RWPE2 (cell line): ENCODE results near the gene LMO4.

ENCODE experiments used
- ATAC-seq: fragments of 200-7000 bp; cut with Tn5 transposase; 3 replicates; pipeline ENCODE4 v1.9.1; 2021; ENCODE audit warnings: low read depth
- DNase-seq: peaks from one replicate; pipeline ENCODE4 v3.0.0-alpha.2; 2020; ENCODE audit warnings: low spot score
- H3K27ac ChIP-seq: fragments of 450-650 bp; 2 replicates; pipeline ENCODE4 v1.5.1; 2017; ENCODE audit warnings: mild to moderate bottlenecking; ENCODE audit not compliant: poor library complexity, severe bottlenecking
- H3K27me3 ChIP-seq: fragments of 250-450 bp; sonication (Bioruptor Pico); 2 replicates; pipeline ENCODE4 v1.5.1; 2021; ENCODE audit warnings: mild to moderate bottlenecking, moderate library complexity; ENCODE audit not compliant: insufficient read depth, poor library complexity, severe bottlenecking
- H3K36me3 ChIP-seq: fragments of 250-450 bp; sonication (Bioruptor Pico); 2 replicates; pipeline ENCODE4 v1.5.1; 2020; ENCODE audit warnings: low read depth, mild to moderate bottlenecking, moderate library complexity
- H3K4me1 ChIP-seq: fragments of 250-450 bp; sonication (Bioruptor Pico); 2 replicates; pipeline ENCODE4 v1.5.1; 2021; ENCODE audit warnings: mild to moderate bottlenecking, moderate library complexity; ENCODE audit not compliant: insufficient read depth, poor library complexity, severe bottlenecking
- H3K4me3 ChIP-seq: fragments of 250-450 bp; sonication (Bioruptor Pico); 2 replicates; pipeline ENCODE4 v1.5.1; 2021; ENCODE audit warnings: mild to moderate bottlenecking, moderate library complexity; ENCODE audit not compliant: severe bottlenecking
- H3K9me3 ChIP-seq: fragments of 250-450 bp; sonication (Bioruptor Pico); 2 replicates; pipeline ENCODE4 v1.5.1; 2021; ENCODE audit warnings: mild to moderate bottlenecking, moderate library complexity; ENCODE audit not compliant: severe bottlenecking
- CTCF ChIP-seq: fragments of 450-650 bp; IDR thresholded peaks from one replicate; pipeline ENCODE4 v1.5.1; 2017; ENCODE audit warnings: mild to moderate bottlenecking, moderate library complexity; ENCODE audit not compliant: poor library complexity, severe bottlenecking

The LMO4 gene

GRCh38 chr1:87346130-87346814 lies 17.6 kb downstream of the LMO4 start:
- no peak overlapping the region for H3K4me3 ChIP-seq
- DNase-seq: no peak
- no peak for ATAC-seq
- H3K36me3 ChIP-seq: peaks cover 51% of the 10 kb centered on the region
- no peaks in the 10 kb centered on the region for H3K4me1 ChIP-seq
- no peaks in the 10 kb centered on the region for H3K9me3 ChIP-seq
- no peak for TF ChIP-seq CTCF
- H3K27me3 ChIP-seq: no peaks in the 10 kb centered on the region
- no peak overlapping the region for H3K27ac ChIP-seq

DNA sequence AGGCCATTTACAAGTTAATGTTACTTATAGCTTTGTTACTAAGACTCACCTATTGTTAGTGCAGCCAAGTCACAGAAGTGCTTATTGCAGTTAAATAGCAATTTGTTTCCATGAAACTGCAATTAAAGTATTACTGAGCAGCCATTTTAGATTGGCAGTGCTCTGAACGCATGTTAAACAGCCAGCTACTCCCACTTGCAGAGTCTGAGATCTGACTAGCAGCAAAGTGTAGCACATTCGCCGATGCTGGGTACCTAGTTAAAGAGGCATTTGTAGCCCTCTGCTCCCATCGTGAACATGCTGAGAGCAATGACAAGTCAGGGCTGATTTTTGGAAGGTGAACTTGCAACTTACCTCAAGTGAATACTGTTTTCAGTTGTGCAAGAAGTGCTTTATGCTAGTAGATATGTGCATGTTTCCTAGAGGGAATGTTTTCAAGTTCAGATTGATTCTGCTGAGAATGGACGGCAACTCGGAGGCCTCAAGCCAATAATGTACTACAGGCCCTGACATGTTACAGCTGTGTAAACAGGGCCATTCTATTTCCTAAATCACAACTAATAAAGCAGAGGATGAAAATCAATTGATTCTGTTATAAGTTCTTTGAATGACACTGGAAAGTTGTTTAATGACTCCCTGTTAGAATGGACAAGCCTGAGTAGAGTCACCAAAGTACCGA lies 19.8 kb downstream of the LMO4 start:
- no peak for TF ChIP-seq CTCF
- ATAC-seq (no peak), DNase-seq (no peak)

DNA sequence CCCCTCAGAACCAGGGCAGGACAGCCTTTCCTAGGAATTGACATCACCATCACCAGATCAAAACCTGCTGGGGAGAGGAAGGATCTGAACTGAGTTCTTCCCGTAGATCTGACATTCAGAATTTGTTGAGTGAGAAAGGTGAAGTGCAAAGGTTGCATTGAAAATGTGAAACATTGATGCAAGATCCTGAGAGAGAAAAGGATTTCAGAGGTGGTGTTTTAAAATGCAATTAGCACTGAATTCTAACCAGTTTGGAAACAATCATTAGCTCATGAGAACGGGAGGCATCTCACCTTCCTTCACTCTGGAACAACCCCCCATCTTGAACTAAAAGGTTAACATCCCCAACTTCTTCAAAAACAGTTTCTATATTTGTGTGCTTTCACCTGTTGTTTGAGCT lies 20.4 kb downstream of the LMO4 start:
- Histone ChIP-seq H3K9me3 (no peaks in the 10 kb centered on the region), H3K36me3 (peaks cover 23% of the 10 kb centered on the region), H3K4me1 (no peaks in the 10 kb centered on the region), H3K27ac (no peak overlapping the region), H3K27me3 (no peaks in the 10 kb centered on the region), H3K4me3 (no peak overlapping the region)
- ATAC-seq: no peak
- DNase-seq: no peak
- TF ChIP-seq CTCF: no peak

More for the DNA sequence above, 19.8 kb downstream of the LMO4 start:
- Histone ChIP-seq H3K27ac (no peak overlapping the region), H3K4me1 (no peaks in the 10 kb centered on the region), H3K4me3 (no peak overlapping the region), H3K27me3 (no peaks in the 10 kb centered on the region), H3K36me3 (peaks cover 29% of the 10 kb centered on the region), H3K9me3 (no peaks in the 10 kb centered on the region)

- no peak overlapping the region for H3K4me3 ChIP-seq
- ATAC-seq (no peak), DNase-seq (no peak)
- H3K27ac ChIP-seq: no peak overlapping the region
- TF ChIP-seq CTCF: no peak
- no peaks in the 10 kb centered on the region for H3K27me3 ChIP-seq
- H3K36me3 ChIP-seq: no peaks in the 10 kb centered on the region
- no peaks in the 10 kb centered on the region for H3K9me3 ChIP-seq
- no peaks in the 10 kb centered on the region for H3K4me1 ChIP-seq
These were observed 27.2 kb downstream of the LMO4 start for GRCh38 chr1:87355894-87356293.

DNA sequence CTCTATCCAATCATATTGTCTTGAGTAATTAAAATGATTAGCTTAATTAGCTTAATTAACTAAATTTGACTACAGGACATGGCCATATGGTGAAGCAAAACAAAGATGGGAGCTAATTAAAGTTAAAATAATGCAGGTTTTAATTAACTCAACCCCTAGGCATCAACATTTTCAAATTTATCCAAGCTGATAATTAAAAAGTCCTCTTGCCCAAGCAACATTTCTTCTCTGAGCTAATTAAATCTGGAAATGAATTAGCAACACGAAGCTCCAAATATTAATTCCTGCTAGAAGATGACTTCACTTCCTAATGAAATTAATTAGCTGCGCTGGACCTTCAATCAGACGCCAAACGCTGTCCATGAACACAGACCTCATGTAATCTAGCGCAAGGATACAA lies 27.9 kb downstream of the LMO4 start:
- Histone ChIP-seq H3K4me1 (no peaks in the 10 kb centered on the region), H3K4me3 (no peak overlapping the region), H3K36me3 (no peaks in the 10 kb centered on the region), H3K27me3 (no peaks in the 10 kb centered on the region), H3K9me3 (no peaks in the 10 kb centered on the region), H3K27ac (no peak overlapping the region)
- ATAC-seq (no peak), DNase-seq (no peak)
- TF ChIP-seq CTCF: no peak
